Psoas muscle (tissue), 8 donors: ENCODE measurements around the gene EMC6. TPM values are rescaled to one million over a fixed set of nuclear protein-coding genes. Genes with fewer than 3 reads are reported as not detected.

Experiments used
- ATAC-seq, 4 donors: fragments of 200-7000 bp; cut with Tn5 transposase; one replicate each; pipeline ENCODE4 v1.9.1; 2020; ENCODE audit warnings: moderate library complexity in 3 of 4, mild to moderate bottlenecking in 2 of 4
- DNase-seq, 2 donors: peaks; one replicate each; pipeline ENCODE4 v3.0.0-alpha.2; 2020
- H3K27ac ChIP-seq: fragments of 200-600 bp; one replicate; pipeline ENCODE4 v1.8.0; 2022
- H3K27me3 ChIP-seq, 3 donors: fragments of 200-600 bp in 1 of 3; one replicate each; pipeline versions ENCODE4 v1.6.1 to v1.8.0; 2013 to 2022; ENCODE audit warnings: low read length in 2 of 3, mild to moderate bottlenecking in 2 of 3, moderate library complexity in 1 of 3; ENCODE audit not compliant: insufficient read depth in 3 of 3
- H3K36me3 ChIP-seq, 2 donors: fragments of 200-600 bp in 1 of 2; one replicate each; pipeline versions ENCODE4 v1.6.1 to v1.8.0; 2013 to 2022; ENCODE audit warnings: low read depth in 1 of 2, mild to moderate bottlenecking in 1 of 2, moderate library complexity in 1 of 2; ENCODE audit not compliant: insufficient read depth in 1 of 2
- H3K4me1 ChIP-seq: fragments of 200-600 bp; one replicate; pipeline ENCODE4 v1.8.0; 2022
- H3K4me3 ChIP-seq: fragments of 200-600 bp; one replicate; pipeline ENCODE4 v1.8.0; 2022; ENCODE audit warnings: mild to moderate bottlenecking
- H3K9me3 ChIP-seq: fragments of 200-600 bp; one replicate; pipeline ENCODE4 v1.8.0; 2022
- CTCF ChIP-seq: fragments of 200-600 bp; IDR thresholded peaks from one replicate; pipeline ENCODE4 v1.8.0; 2022; ENCODE audit warnings: antibody characterized with exemption
- WGBS, 3 donors: extraction: QIAGEN DNeasy Blood & Tissue Kit; methylation state at CpG; one replicate each; pipeline versions ENCODE4 v1.1.6 to v1.1.7; 2013; 5-methylcytosine and 5-hydroxymethylcytosine counted together
- intact Hi-C, 2 donors: fragments of 100-400 bp; cut with DNase I; formaldehyde crosslinking; loops; one replicate each; pipeline versions ENCODE4 v1.11.0 to v1.14.2; 2022
- polyA plus RNA-seq, 3 donors: library from polyadenylated mRNA; stranded (reverse); fragments of 200-250 nt; gene quantifications; one replicate each; pipeline ENCODE4 v1.2.3, GENCODE V29; 2013
- total RNA-seq, 4 donors: library from RNA; stranded (reverse); fragmentation: NEBNext Ultra II Directional in 2 of 4; extraction: Animal tissue kit (Norgen Biotek cat#: 25700) in 2 of 4; gene quantifications; one replicate each; pipeline versions ENCODE4 v1.2.1 to v1.2.4, GENCODE V29; 2021 to 2023
- donor health status: healthy with polysubstance abuse.
- donor health status: DM: no; HTN: no; CAD: no; lungs with moderate emphysema.
- donor health status: Bipolar disorder and iron deficiency.
- donor health status: healthy.
- donor health status: DM: yes; HTN: yes; CAD: no.
- donor health status: DM: no; HTN: no; CAD: no.
- donor health status: DM: no; HTN: no; CAD: no.
- donor health status: DM: yes; HTN: yes; CAD: no.

The EMC6 gene
- total and polyA plus RNA-seq, 7 donors, result 91.6 to 270 (median 135) TPM

GRCh38 chr17:3689262-3690093 lies 20.9 kb downstream of the EMC6 start:
- peaks cover 8% of the 10 kb centered on the region for H3K4me1 ChIP-seq
- H3K36me3 ChIP-seq, result peaks cover 2 to 33% of the 10 kb centered on the region in 2 donors
- intact Hi-C loops, result no loop called here
- ATAC-seq (no peak), DNase-seq (no peak)
- no peak overlapping the region for H3K4me3 ChIP-seq
- H3K27me3 ChIP-seq, result no peaks in the 10 kb centered on the region
- TF ChIP-seq CTCF, result no peak
- no peaks in the 10 kb centered on the region for H3K9me3 ChIP-seq
- H3K27ac ChIP-seq, result no peak overlapping the region
- 85 to 91% (median 87%) methylated on average over 41 to 44 of the region's 44 CpGs for WGBS, 3 donors

DNA sequence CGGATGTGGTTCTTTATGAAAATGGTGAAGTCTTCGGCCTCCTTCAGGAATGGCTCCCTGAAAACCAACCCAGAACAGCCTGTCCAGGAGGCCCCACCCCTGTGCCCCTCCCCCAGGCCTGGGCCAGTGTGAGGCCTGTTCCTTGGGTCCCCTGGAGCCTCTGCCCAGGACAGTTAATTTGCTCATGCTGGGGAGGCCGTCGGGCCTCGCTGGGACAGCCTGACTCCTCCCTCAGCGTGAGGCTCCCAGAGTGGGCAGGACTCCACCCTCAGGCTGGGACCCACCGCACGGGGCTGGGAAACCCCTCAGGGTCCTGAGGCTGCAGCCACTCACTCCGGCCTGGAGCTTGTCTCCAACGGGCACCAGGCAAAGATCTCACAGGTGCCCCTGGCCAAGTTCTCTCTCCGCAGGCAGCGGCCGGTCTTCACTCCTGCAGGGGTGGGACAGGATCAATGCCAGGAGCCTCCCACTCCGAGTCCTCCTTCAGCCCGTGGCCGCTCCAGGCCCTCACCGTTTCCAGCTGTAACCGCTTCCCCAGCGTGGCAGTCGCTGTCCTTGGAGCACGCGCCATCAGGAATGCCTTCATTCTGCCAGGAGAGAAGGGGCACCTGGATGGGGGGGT lies 21.6 kb downstream of the EMC6 start:
- Histone ChIP-seq H3K9me3 (no peaks in the 10 kb centered on the region), H3K4me3 (no peak overlapping the region), H3K36me3 (peaks cover 2 to 33% of the 10 kb centered on the region in 2 donors), H3K27ac (no peak overlapping the region), H3K27me3 (no peaks in the 10 kb centered on the region), H3K4me1 (peaks cover 9% of the 10 kb centered on the region)
- WGBS, 3 donors, result 62 to 70% (median 64%) methylated on average over 19 to 22 of the region's 22 CpGs
- no peak for TF ChIP-seq CTCF
- DNase-seq (no peak), ATAC-seq (no peak)
- intact Hi-C loops, result no loop called here

DNA sequence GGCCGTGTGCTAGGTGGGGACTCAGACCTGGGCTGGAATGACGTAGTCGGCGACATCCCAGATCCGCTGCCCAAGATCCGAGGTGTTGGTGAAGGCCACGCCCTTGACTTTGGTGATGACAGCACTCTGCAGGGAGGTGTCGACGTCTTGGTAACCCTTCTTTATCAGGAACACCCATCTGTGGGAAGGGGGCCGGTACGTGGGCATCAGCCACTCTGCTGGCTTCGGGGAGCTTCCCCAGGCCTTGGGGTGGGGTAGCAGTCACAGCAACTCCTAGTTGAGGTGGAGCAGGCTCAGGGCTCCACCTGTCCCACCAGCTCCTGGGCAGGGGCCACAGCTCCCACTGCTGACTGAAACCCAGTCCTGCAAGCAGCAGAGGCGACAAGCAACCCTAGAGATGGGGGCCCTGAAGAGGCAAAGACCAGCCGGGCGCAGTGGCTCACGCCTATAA lies 23.0 kb downstream of the EMC6 start:
- Histone ChIP-seq H3K4me1 (peaks cover 9% of the 10 kb centered on the region), H3K27ac (no peak overlapping the region), H3K27me3 (no peaks in the 10 kb centered on the region), H3K9me3 (no peaks in the 10 kb centered on the region), H3K36me3 (peaks cover 2 to 33% of the 10 kb centered on the region in 2 donors), H3K4me3 (no peak overlapping the region)
- no peak for TF ChIP-seq CTCF
- ATAC-seq (no peak), DNase-seq (no peak)
- 83 to 86% (median 85%) methylated on average over 16 of the region's 16 CpGs for WGBS, 3 donors
- intact Hi-C loops, result no loop called here

DNA sequence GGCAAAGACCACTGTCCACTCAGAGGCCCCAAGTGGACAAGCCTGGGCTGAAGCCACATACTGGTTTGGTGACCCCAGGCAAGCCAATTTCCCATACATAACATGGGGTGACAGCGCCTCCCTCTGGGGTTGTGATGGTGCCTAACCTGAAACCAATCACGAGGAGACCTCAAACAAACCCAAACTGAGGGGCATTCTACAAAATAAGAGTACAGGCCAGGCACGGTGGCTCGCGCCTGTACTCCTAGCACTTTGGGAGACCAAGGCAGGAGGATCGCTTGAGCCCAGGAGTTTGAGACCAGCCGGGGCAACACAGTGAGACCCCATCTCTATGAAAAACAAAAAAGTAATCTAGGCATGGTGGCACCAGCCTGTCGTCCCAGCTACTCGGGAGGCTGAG lies 23.7 kb downstream of the EMC6 start:
- DNase-seq (no peak), ATAC-seq (no peak)
- no peak for TF ChIP-seq CTCF
- Histone ChIP-seq H3K36me3 (peaks cover 2 to 33% of the 10 kb centered on the region in 2 donors), H3K4me3 (no peak overlapping the region), H3K27ac (peak overlapping the region; percentile 23), H3K9me3 (no peaks in the 10 kb centered on the region), H3K27me3 (no peaks in the 10 kb centered on the region), H3K4me1 (peaks cover 9% of the 10 kb centered on the region)
- 84 to 86% (median 85%) methylated on average over 9 of the region's 9 CpGs for WGBS, 3 donors
- intact Hi-C loops, result no loop called here
